GM19035 (cell line): ENCODE measurements around the gene NDUFS5.
A peak's percentile ranks its signal among the peaks of the same experiment; 100 is the strongest.
"Not testable (repeated sequence)": the region's sequence is repeated elsewhere in the genome, so short reads cannot be mapped to it uniquely, and the experiment has no call there.

ENCODE experiments used
- ATAC-seq: cut with Tn5 transposase; IDR thresholded peaks from one replicate; pipeline ENCODE4 v1.9.1; 2021; ENCODE audit not compliant: unreplicated experiment

The NDUFS5 gene

DNA sequence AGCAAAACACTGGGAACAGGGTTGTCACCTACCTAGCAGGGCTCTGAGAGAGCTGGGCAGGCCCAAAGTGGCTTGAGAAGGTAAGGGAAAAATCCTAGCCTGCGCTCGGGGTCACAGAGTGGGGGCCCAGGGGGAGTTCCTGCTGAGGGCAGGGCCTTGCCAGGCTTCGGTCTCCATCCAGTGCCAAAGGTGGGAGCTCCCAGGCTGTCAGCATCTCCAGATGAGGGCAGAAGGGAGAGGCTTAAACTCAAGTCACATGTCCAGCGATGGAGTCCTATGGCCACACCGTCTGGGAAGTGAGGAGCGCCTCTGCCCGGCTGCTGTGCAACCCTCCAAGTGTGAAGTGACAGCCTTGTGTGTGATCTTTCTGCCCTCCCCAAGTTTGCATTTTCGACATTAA lies 11.2 kb upstream of the NDUFS5 start:
- not testable (repeated sequence) for ATAC-seq

GRCh38 chr1:39016604-39017171 lies 9.5 kb upstream of the NDUFS5 start:
- ATAC-seq: no peak

DNA sequence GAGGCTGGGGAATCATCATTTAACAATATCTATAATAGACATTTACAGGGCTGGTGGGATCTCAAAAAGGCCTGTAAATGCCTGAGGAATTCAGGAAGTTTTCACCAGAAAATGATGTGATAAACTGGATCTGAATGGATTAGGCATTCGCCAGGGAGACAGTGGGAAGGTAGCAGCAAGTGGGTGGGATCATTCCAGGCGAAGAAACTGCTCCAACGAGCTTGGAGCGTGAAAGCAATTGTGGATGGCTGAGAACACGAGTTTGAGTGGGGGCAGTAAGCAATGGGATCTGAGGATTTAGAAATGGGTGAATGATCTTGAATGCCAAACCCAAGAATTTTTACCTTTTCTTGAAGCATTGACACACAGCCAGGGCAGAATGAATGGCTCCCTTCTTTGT lies 8.9 kb upstream of the NDUFS5 start:
- ATAC-seq: no peak

GRCh38 chr1:39020494-39020893 lies 5.7 kb upstream of the NDUFS5 start:
- not testable (repeated sequence) for ATAC-seq

- ATAC-seq: no peak
These were observed 4.7 kb upstream of the NDUFS5 start for GRCh38 chr1:39021426-39021825.

DNA sequence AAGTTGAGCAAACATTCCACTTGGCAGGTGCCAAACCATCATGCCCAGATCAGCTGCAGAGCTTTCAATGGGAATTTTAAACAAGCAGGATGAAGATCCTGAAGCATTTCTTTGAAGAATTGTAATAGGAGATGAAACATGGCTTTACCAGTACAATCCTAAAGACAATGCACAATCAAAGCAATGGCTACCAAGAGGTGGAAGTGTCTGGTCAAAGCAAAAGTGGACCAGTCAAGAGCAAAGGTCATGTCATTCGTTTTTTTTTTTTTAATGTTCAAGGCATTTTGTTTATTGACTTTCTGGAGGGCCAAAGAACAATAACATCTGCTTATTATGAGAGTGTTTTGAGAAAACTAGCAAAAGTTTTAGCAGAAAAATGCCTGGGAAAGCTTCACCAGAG lies 3.0 kb upstream of the NDUFS5 start:
- ATAC-seq: no peak

DNA sequence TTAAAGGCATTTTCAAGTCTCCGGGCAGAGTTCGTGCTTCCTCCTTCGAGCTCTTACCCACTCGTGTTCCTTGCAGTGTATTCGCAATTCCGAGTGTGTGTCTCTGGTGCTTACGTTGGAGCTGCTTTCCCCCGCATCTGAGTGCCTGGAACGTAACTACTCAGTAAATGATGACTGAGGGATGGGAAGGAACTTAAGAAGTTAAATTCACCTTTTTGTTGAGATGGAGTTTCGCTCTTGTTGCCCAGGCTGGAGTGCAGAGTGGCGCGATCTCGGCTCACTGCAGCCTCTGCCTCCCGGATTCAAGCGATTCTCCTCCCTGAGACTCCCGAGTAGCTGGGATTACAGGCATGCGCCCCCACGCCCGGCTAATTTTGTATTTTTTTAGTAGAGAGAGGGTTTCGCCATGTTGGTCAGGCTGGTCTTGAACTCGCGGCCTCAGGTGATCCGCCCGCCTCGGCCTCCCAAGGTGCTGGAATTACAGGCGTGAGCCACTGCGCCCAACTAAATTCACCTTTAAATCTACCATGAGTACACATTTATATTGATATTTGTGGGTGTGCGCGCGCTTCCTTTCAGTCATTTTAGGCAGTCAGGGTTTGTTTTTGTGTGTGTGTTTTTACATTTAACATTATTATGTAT lies 837 bp downstream of the NDUFS5 start:
- peak; percentile 20 for ATAC-seq

DNA sequence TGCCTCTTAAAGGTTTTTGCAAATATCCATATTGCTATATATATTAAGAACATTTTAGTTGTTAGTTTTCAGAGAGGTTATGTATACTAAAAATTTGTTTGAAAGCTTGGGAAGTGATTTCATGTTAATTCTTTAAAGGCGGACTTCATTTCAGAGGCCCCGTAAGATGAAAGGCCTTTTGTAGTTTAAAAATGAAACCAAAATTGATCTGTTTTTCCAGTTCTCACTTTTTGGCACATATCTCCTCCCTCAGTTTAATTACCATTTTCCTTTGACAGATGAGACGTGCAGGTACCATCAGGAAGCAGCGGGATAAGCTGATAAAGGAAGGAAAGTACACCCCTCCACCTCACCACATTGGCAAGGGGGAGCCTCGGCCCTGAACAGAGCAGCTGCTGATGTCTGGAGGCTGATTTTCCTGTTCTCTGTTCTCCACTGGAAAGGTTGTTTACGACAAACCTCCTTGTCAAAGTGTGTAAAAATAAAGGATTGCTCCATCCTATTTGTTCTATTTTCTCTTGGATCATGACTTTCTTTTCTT lies 8.0 kb downstream of the NDUFS5 start:
- ATAC-seq: no peak

- no peak for ATAC-seq
These were observed 10.5 kb downstream of the NDUFS5 start for GRCh38 chr1:39036678-39037077.

DNA sequence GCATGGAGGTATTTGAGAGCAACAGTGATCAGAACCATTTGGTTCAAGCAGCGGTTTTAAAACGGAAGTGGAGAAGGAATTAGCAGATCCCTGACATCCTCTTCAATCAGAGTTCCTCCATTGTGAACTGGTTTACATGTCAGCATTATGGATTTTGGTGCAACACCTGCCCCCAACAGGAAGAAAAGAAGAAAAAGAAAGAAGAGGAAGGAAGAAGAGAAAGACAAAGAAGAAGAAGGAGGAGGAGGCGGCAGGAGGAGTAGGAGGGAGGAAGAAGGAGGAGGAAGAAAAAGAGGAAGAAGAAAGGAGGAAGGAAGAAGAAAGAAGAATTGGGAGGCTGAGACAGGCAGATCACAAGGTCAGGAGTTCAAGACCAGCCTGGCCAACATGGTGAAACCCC lies 17.4 kb downstream of the NDUFS5 start:
- ATAC-seq: no peak

- no peak for ATAC-seq
These were observed 18.6 kb downstream of the NDUFS5 start for GRCh38 chr1:39044762-39045161.

- ATAC-seq: no peak
These were observed 19.1 kb downstream of the NDUFS5 start for GRCh38 chr1:39045231-39045630.

DNA sequence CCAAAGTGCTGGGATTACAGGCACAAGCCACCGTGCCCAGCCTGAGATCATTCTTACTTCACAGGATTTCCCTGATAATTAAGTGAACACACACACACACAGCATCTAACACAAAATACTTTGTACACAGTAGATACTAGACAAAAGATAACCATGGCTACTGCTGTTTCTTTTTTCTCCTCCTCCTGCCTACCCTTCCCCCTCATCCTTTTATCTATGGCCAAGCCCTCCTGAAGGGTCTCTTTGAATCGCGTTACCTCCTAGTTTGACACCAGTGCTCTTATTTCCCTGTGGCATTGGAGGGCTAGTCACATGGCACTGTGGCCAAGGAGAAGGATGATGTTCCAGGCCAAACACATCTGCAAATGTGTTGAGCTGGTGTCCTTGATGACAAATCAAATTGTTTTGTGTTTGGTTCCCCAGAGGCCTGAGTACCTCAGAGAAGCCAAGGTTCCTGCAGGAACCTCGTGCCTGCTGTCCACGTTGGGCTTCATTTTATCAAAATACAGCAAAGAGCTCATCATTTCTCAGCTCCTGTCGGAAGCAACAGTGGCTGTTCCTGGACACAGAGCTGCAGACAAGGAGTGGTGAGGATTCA lies 20.6 kb downstream of the NDUFS5 start:
- ATAC-seq: no peak

- no peak for ATAC-seq
These were observed 21.5 kb downstream of the NDUFS5 start for GRCh38 chr1:39047374-39048229.

DNA sequence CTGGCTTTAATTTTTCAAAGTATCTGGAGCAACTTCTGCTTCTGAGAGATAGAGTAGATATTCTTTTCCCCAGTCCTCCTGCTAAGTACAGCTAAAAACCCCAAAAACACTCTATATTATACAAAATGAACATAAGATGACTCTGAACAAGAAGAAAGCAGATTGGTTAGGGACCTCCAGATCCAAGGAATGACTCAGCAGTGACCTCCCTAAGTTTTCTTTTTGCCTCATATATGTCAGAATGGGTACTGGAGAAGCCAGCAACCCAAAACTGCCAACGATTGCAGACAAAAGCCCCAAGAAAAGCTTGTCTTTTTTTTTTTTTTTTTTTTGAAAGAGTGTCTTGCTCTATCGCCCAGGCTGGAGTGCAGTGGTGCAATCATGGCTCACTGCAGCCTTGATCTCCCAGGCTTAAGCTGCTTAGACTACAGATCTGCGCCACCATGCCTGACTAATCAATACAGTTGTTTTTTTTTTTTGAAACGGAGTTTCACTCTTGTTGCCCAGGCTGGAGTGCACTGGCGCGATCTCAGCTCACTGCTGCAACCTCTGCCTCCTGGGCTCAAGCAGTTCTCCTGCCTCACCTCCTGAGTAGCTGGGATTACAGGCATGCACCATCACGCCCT lies 22.7 kb downstream of the NDUFS5 start:
- ATAC-seq: no peak

DNA sequence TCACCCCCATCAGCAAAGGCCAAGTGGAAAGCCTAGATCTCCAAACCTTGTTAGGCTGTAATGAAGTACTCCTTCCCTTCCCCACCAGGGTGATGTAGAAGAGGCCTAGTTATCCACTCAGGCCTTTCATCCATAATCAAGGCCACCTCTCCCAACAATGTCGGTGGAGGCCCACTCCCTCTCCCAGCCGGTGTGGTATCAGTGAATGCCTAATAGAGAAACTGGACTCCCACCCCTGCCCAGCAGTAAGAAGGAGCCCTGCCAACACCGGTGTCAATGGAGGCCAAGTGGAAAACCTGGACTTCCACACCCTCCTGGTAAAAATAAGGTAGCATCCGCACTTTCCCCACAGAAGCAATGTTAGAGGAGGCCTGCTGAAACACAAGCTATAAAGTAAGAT lies 23.9 kb downstream of the NDUFS5 start:
- ATAC-seq: no peak

- not testable (repeated sequence) for ATAC-seq
These were observed 25.2 kb downstream of the NDUFS5 start for GRCh38 chr1:39051193-39051850.

DNA sequence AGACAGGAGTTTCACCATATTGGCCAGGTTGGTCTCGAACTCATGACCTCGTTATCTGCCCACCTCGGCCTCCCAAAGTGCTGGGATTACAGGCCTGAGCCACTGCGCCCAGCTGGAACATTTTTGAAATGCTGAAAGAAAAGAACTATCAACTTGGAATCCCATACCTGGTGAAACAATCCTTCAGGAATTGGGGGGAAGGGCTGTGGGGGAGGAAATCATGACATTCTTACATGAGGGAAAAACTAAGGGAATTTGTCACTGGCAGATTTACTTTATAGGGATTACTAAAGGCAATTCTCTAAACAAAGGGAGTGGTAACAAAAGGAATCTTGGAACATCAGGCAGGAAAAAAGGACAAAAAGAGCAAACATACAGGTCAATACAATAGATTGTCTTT lies 25.8 kb downstream of the NDUFS5 start:
- ATAC-seq: no peak

DNA sequence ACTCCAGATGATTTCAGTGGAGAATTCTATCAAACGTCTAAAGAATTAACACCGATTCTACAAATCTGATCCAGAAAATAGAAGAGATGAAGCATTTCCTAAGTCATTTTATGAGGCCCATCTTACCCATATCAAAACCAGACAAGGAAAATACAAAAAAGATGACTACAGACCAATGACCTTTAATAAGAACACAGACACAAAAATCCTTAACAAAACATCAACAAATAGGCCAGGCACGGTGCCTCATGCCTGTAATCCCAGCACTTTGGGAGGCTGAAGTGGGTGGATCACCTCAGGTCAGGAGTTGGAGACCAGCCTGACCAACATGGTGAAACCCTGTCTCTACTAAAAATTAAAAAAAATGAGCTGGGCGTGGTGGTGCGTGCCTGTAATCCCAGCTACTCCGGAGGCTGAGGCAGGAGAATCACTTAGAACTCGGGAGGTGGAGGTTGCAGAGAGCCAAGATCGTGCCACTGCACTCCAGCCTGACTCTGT lies 29.1 kb downstream of the NDUFS5 start:
- not testable (repeated sequence) for ATAC-seq

DNA sequence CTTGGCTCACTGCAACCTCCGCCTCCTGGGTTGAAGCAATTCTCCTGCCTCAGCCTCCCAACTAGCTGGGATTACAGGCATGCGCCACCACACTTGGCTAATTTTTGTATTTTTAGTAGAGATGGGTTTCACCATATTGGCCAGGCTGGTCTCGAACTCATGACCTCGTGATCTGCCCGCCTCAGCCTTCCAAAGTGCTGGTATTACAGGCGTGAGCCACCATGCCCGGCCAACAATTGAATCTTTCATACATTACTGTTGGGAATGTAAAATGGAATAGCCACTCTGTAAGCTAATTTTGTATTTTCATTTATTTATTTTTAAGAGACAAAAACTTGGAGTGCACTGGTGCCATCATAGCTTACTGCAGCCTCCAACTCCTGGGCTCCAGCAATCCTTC lies 35.4 kb downstream of the NDUFS5 start:
- ATAC-seq: not testable (repeated sequence)
